ENCODE data around the gene KCNA10.

DNA sequence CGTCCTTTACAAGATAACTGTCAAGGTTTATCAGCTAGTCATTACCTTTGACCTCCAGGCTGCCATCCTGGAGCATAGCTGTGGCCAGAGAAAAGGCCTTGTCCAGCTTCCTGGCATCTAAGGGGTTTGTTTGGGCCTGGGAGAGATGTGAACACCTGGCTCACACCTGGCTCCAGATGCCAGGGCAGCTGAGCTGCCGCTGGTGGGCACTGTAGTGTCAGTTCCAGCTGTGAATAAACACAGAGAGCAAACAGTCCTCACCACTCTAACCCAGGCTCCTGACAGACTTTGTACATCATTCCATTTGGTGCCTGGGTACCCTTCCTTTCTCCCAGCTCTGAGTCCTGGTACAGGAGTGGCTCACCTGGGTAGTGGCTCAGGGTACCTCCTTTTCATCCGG lies 14.3 kb upstream of the KCNA10 start:
- TF ChIP-seq, protein P1, sequence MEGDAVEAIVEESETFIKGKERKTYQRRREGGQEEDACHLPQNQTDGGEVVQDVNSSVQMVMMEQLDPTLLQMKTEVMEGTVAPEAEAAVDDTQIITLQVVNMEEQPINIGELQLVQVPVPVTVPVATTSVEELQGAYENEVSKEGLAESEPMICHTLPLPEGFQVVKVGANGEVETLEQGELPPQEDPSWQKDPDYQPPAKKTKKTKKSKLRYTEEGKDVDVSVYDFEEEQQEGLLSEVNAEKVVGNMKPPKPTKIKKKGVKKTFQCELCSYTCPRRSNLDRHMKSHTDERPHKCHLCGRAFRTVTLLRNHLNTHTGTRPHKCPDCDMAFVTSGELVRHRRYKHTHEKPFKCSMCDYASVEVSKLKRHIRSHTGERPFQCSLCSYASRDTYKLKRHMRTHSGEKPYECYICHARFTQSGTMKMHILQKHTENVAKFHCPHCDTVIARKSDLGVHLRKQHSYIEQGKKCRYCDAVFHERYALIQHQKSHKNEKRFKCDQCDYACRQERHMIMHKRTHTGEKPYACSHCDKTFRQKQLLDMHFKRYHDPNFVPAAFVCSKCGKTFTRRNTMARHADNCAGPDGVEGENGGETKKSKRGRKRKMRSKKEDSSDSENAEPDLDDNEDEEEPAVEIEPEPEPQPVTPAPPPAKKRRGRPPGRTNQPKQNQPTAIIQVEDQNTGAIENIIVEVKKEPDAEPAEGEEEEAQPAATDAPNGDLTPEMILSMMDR (conservative IDR thresholded peaks at IDR 0.05; ENCODE audit: low read depth, low read length), result no peak
- TF ChIP-seq EZH2 (IDR thresholded peaks at IDR 0.05; ENCODE audit: low read length, unreplicated experiment), result no peak
